SK-N-SH (cell line): ENCODE measurements around the gene B4GALT1. TPM values are rescaled to one million over a fixed set of nuclear protein-coding genes. Genes with fewer than 3 reads are reported as not detected.

ENCODE experiments used
- CTCF ChIA-PET: fragments of 300-600, 350-600 bp; formaldehyde crosslinking; extraction: SDS; loops from one replicate; lab custom pipeline; 2021; lab: Yijun Ruan, JAX
- POLR2A ChIA-PET: fragments of 350-600 bp; sonication (Branson Sonifier 250); formaldehyde crosslinking; extraction: SDS; loops from one replicate; lab custom pipeline; 2020; ENCODE audit warnings: antibody characterized with exemption, inconsistent platforms; lab: Yijun Ruan, JAX
- DNase-seq: peaks from one replicate; pipeline ENCODE4 v3.0.0; 2012
- H2AFZ ChIP-seq: fragments of 200-600 bp; sonication (generic); 2 replicates; pipeline ENCODE4 v1.8.1; 2016; ENCODE audit warnings: antibody characterized with exemption, mild to moderate bottlenecking, low read depth
- H3F3A ChIP-seq: fragments of 200-600 bp; sonication (generic); replicated peaks from 2 replicates; pipeline ENCODE3; 2016; ENCODE audit warnings: antibody characterized with exemption, mild to moderate bottlenecking; ENCODE audit not compliant: insufficient read depth
- H3K27ac ChIP-seq, 2 experiments: fragments of 200-500 bp in 1 of 2; fragments of 200-600 bp in 1 of 2; sonication (Bioruptor generic) in 1 of 2; sonication (generic), shearing (Covaris generic) in 1 of 2; 2 replicates each; pipeline versions ENCODE4 v1.5.1 to v1.6.1; 2014 to 2016; ENCODE audit warnings: low read depth in 2 of 2, inconsistent platforms in 1 of 2, low read length in 1 of 2, mild to moderate bottlenecking in 1 of 2, mixed read lengths in 1 of 2
- H3K27me3 ChIP-seq: fragments of 200-600 bp; sonication (generic), shearing (Covaris generic); 2 replicates; pipeline ENCODE4 v1.6.1; 2016; ENCODE audit warnings: mixed run types; ENCODE audit not compliant: insufficient read depth
- H3K36me3 ChIP-seq, 2 experiments: fragments of 200-500 bp in 1 of 2; fragments of 200-600 bp in 1 of 2; sonication (Bioruptor generic) in 1 of 2; sonication (generic) in 1 of 2; replicated peaks in 1 of 2; 2 replicates each; pipeline versions ENCODE3 to v1.5.1; 2014 to 2016; ENCODE audit warnings: low read length in 1 of 2, mild to moderate bottlenecking in 1 of 2; ENCODE audit not compliant: insufficient read depth in 2 of 2, control insufficient read depth in 1 of 2
- H3K4me1 ChIP-seq, 2 experiments: fragments of 200-500 bp in 1 of 2; fragments of 200-600 bp in 1 of 2; sonication (Bioruptor generic) in 1 of 2; sonication (generic), shearing (Covaris generic) in 1 of 2; 2 replicates each; pipeline versions ENCODE4 v1.5.1 to v1.6.1; 2014 to 2016; ENCODE audit warnings: low read depth in 1 of 2, low read length in 1 of 2, mixed run types in 1 of 2; ENCODE audit not compliant: insufficient read depth in 2 of 2, control insufficient read depth in 1 of 2
- H3K4me2 ChIP-seq: fragments of 200-600 bp; sonication (generic), shearing (Covaris generic); 2 replicates; pipeline ENCODE4 v1.6.1; 2017; ENCODE audit warnings: mixed run types
- H3K4me3 ChIP-seq, 2 experiments: fragments of 200-500 bp in 1 of 2; fragments of 200-600 bp in 1 of 2; sonication (Bioruptor generic) in 1 of 2; sonication (generic), shearing (Covaris generic) in 1 of 2; 2 replicates each; pipeline versions ENCODE4 v1.5.1 to v1.8.1; 2014 to 2016; ENCODE audit warnings: low read depth in 2 of 2, inconsistent platforms in 1 of 2, low read length in 1 of 2, mild to moderate bottlenecking in 1 of 2, mixed read lengths in 1 of 2, moderate library complexity in 1 of 2
- H3K79me2 ChIP-seq: fragments of 200-600 bp; sonication (generic); 2 replicates; pipeline ENCODE4 v1.8.1; 2017; ENCODE audit warnings: mild to moderate bottlenecking; ENCODE audit not compliant: insufficient read depth
- H3K9ac ChIP-seq: fragments of 200-600 bp; sonication (generic); 2 replicates; pipeline ENCODE4 v1.6.1; 2017; ENCODE audit warnings: mixed run types
- H3K9me2 ChIP-seq: fragments of 200-600 bp; sonication (generic); 2 replicates; pipeline ENCODE4 v1.6.1; 2017; ENCODE audit warnings: mixed run types
- H3K9me3 ChIP-seq: fragments of 200-600 bp; sonication (generic); 2 replicates; pipeline ENCODE4 v1.6.1; 2017; ENCODE audit warnings: mixed run types, mild to moderate bottlenecking, moderate library complexity
- H4K20me1 ChIP-seq: fragments of 200-600 bp; sonication (generic); 2 replicates; pipeline ENCODE4 v1.6.1; 2017; ENCODE audit warnings: mild to moderate bottlenecking, mixed run types; ENCODE audit not compliant: insufficient read depth
- ELF1 ChIP-seq: IDR thresholded peaks from 2 replicates; pipeline ENCODE4 v1.4.0; 2012
- GABPA ChIP-seq: IDR thresholded peaks from 2 replicates; pipeline ENCODE4 v1.4.0; 2012; ENCODE audit warnings: low read depth, mild to moderate bottlenecking
- IRF3 ChIP-seq: fragments of 150-350 bp; IDR thresholded peaks from 2 replicates; pipeline ENCODE4 v1.6.1; 2016; ENCODE audit warnings: mild to moderate bottlenecking, low read depth, low read length
- MXI1 ChIP-seq: IDR thresholded peaks from 2 replicates; pipeline ENCODE4 v1.6.1; 2012; ENCODE audit warnings: mild to moderate bottlenecking, low read depth, low read length, improper control_type of control experiment
- NFIC ChIP-seq: IDR thresholded peaks from 2 replicates; pipeline ENCODE4 v1.4.0; 2012; ENCODE audit warnings: borderline replicate concordance
- RAD21 ChIP-seq: IDR thresholded peaks from 2 replicates; pipeline ENCODE4 v1.6.1; 2012; ENCODE audit warnings: mild to moderate bottlenecking, low read length
- RCOR1 ChIP-seq: fragments of 150-350 bp; IDR thresholded peaks from 2 replicates; pipeline ENCODE4 v1.6.1; 2017; ENCODE audit warnings: antibody characterized with exemption, low read length
- RFX5 ChIP-seq: IDR thresholded peaks from 2 replicates; pipeline ENCODE4 v1.6.1; 2012; ENCODE audit warnings: mild to moderate bottlenecking, improper control_type of control experiment, low read length
- RXRA ChIP-seq: IDR thresholded peaks from 2 replicates; pipeline ENCODE4 v1.4.0; 2012; ENCODE audit warnings: low read depth, mild to moderate bottlenecking, borderline replicate concordance
- SMC3 ChIP-seq: IDR thresholded peaks from 2 replicates; pipeline ENCODE4 v1.6.1; 2012; ENCODE audit warnings: low read depth, low read length, improper control_type of control experiment
- TEAD4 ChIP-seq: IDR thresholded peaks from 2 replicates; pipeline ENCODE4 v1.4.0; 2012; ENCODE audit warnings: mild to moderate bottlenecking, borderline replicate concordance; ENCODE audit not compliant: insufficient read depth
- USF1 ChIP-seq: IDR thresholded peaks from 2 replicates; pipeline ENCODE4 v1.4.0; 2012; ENCODE audit warnings: low read depth, borderline replicate concordance
- YY1 ChIP-seq: IDR thresholded peaks from 2 replicates; pipeline ENCODE4 v1.4.0; 2012; ENCODE audit warnings: low read depth, mild to moderate bottlenecking
- WGBS: methylation state at CpG from one replicate; pipeline ENCODE4 v1.1.6; 2017; ENCODE audit warnings: low lambda C conversion rate; 5-methylcytosine and 5-hydroxymethylcytosine counted together
- polyA plus RNA-seq, 3 experiments: library from polyadenylated mRNA; depleted of rRNA; stranded (reverse); fragments of >200 nt; gene quantifications; 2 replicates each; pipeline ENCODE4 v1.2.3, GENCODE V29; 2012
- TF ChIP-seq, protein P1 (sequence below): IDR thresholded peaks from 2 replicates; pipeline ENCODE4 v1.6.1; 2012; ENCODE audit warnings: mild to moderate bottlenecking, low read depth, low read length, moderate library complexity

B4GALT1 gene
- polyA plus RNA-seq, 1 of the 3 experiments (the other 2 are of a cell fraction): 36.2 TPM

- no peak overlapping the region for H3K4me2 ChIP-seq
- no peak overlapping the region for H3K4me3 ChIP-seq
- ChIA-PET CTCF (no interaction called here), POLR2A (no interaction called here)
- H3K27ac ChIP-seq: no peak overlapping the region
- 91% methylated on average over 4 of the region's 4 CpGs for WGBS
- H3K27me3 ChIP-seq: no peaks in the 10 kb centered on the region
- peaks cover 0 to 12% of the 10 kb centered on the region in 2 experiments; a peak in 2 of 4 replicates for H3K4me1 ChIP-seq
- H2AFZ ChIP-seq: no peak overlapping the region
- no peaks in the 10 kb centered on the region for H3K36me3 ChIP-seq
- no peaks in the 10 kb centered on the region for H4K20me1 ChIP-seq
- H3K9me2 ChIP-seq: no peaks in the 10 kb centered on the region
- H3K9ac ChIP-seq: no peak overlapping the region
- DNase-seq: no peak
- H3K79me2 ChIP-seq: no peaks in the 10 kb centered on the region
- H3F3A ChIP-seq: peaks cover 15% of the 10 kb centered on the region
- no peaks in the 10 kb centered on the region for H3K9me3 ChIP-seq
- TF ChIP-seq RFX5 (no peak), YY1 (no peak), GABPA (no peak), RCOR1 (no peak), ELF1 (no peak), USF1 (no peak), MXI1 (no peak)
These were observed 9.9 kb upstream of the B4GALT1 start for GRCh38 chr9:33177086-33177485.

DNA sequence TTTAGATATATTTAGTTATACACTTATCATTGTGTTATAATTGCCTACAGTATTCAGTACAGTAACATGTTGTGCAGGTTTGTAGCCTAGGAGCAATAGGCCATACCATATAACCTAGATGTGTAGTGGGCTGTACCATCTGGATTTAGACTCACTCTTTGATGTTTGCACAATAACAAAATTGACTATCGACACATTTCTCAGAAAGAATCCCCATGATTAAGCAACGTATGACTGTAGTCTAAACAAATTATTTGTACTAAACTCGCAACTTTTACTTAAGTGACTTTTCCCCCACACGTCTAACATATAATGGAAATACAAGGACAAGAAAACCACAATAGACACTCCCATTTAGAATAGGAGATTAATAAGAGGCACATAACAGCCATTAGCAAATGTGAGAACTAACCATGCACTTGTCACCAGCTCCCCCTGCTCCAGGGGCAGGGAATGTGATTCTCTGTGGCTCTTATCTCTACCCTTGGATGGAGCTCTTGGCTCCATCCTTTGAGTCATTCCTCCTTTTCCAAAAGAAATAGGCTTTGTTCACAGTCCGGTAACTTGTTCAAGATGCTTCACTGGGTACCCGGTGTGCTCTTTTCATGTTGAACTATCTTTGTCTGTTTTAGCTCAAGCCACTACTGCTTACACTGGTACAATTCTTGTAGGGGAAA lies 8.7 kb upstream of the B4GALT1 start:
- DNase-seq: no peak
- Histone ChIP-seq H3K27ac (no peak overlapping the region), H3K36me3 (no peaks in the 10 kb centered on the region), H3K9ac (no peak overlapping the region), H4K20me1 (no peaks in the 10 kb centered on the region), H3K4me1 (peaks cover under 1 to 7% of the 10 kb centered on the region in 2 experiments; a peak in 2 of 4 replicates), H2AFZ (no peak overlapping the region), H3K27me3 (no peaks in the 10 kb centered on the region), H3K79me2 (no peaks in the 10 kb centered on the region), H3K9me2 (no peaks in the 10 kb centered on the region), H3K9me3 (no peaks in the 10 kb centered on the region), H3F3A (peaks cover 5% of the 10 kb centered on the region), H3K4me3 (no peak overlapping the region), H3K4me2 (no peak overlapping the region)
- POLR2A ChIA-PET: no interaction called here
- TF ChIP-seq, protein P1, sequence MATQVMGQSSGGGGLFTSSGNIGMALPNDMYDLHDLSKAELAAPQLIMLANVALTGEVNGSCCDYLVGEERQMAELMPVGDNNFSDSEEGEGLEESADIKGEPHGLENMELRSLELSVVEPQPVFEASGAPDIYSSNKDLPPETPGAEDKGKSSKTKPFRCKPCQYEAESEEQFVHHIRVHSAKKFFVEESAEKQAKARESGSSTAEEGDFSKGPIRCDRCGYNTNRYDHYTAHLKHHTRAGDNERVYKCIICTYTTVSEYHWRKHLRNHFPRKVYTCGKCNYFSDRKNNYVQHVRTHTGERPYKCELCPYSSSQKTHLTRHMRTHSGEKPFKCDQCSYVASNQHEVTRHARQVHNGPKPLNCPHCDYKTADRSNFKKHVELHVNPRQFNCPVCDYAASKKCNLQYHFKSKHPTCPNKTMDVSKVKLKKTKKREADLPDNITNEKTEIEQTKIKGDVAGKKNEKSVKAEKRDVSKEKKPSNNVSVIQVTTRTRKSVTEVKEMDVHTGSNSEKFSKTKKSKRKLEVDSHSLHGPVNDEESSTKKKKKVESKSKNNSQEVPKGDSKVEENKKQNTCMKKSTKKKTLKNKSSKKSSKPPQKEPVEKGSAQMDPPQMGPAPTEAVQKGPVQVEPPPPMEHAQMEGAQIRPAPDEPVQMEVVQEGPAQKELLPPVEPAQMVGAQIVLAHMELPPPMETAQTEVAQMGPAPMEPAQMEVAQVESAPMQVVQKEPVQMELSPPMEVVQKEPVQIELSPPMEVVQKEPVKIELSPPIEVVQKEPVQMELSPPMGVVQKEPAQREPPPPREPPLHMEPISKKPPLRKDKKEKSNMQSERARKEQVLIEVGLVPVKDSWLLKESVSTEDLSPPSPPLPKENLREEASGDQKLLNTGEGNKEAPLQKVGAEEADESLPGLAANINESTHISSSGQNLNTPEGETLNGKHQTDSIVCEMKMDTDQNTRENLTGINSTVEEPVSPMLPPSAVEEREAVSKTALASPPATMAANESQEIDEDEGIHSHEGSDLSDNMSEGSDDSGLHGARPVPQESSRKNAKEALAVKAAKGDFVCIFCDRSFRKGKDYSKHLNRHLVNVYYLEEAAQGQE: no peak
- TF ChIP-seq RXRA (no peak), RAD21 (no peak), SMC3 (no peak), MXI1 (no peak), IRF3 (no peak), TEAD4 (no peak), USF1 (no peak), ELF1 (no peak), NFIC (no peak)
- WGBS: 88% methylated on average over 6 of the region's 6 CpGs
- CTCF ChIA-PET: interaction anchor here (2.4 kb wide), 1 partner anchor 50 kb away, joined by 7 read pairs; no protein-coding TSS in a partner anchor
